Glomerular endothelial cell (primary cell): ENCODE measurements around the gene NOCT. TPM values are rescaled to one million over a fixed set of nuclear protein-coding genes. Genes with fewer than 3 reads are reported as not detected.
"Not testable (repeated sequence)": the region's sequence is repeated elsewhere in the genome, so short reads cannot be mapped to it uniquely, and the experiment has no call there.

Experiments used
- DNase-seq: peaks from one replicate; pipeline ENCODE4 v3.0.0-alpha.2; 2011; ENCODE audit warnings: low read depth, low spot score; ENCODE audit errors: extremely low read depth
- total RNA-seq: library from RNA; depleted of rRNA; stranded (reverse); fragments of >200 nt; gene quantifications from 2 replicates; pipeline ENCODE4 v1.2.3, GENCODE V29; 2015

NOCT gene, protein sequence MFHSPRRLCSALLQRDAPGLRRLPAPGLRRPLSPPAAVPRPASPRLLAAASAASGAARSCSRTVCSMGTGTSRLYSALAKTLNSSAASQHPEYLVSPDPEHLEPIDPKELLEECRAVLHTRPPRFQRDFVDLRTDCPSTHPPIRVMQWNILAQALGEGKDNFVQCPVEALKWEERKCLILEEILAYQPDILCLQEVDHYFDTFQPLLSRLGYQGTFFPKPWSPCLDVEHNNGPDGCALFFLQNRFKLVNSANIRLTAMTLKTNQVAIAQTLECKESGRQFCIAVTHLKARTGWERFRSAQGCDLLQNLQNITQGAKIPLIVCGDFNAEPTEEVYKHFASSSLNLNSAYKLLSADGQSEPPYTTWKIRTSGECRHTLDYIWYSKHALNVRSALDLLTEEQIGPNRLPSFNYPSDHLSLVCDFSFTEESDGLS
- total RNA-seq = 36.6 and 37.8 TPM in 2 replicates

DNA sequence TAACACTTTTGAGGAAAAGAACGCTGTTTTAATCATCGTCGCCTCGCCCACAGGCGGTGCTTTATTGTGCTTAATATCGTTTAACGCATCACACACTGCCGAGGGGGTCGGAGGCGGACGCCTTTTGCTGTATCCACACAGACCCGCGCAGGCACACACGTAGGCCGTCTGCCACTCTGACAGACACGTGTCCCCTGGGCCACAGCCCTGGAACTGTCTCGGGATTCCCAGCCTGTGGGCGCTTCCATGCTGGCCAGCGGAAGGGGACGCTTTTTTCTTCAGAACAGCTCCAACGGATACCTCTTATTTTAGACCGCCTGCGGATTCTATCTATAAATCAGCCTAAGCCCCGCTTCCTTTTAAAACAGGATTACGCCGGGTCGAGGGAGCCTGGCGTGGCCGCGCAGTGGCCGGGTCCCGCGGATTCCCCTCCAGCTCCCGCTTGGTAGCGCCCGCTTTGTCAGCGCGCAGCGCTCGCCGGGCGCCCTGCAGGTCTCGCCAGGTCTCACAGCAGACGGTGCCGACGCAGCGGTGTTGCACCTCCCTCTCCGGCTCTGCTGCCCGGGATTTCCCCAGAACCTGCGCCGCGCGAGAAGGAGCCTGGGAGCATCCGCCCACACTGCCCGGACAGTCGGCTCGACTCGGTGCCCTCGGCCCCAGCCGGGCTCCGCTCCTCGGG lies at the start of gene NOCT:
TSS of gene NOCT (plus strand) at position 513 of the 679 bp plus-strand sequence. CDS start 201 bp downstream, outside the sequence.
- peak; percentile 52 for DNase-seq

DNA sequence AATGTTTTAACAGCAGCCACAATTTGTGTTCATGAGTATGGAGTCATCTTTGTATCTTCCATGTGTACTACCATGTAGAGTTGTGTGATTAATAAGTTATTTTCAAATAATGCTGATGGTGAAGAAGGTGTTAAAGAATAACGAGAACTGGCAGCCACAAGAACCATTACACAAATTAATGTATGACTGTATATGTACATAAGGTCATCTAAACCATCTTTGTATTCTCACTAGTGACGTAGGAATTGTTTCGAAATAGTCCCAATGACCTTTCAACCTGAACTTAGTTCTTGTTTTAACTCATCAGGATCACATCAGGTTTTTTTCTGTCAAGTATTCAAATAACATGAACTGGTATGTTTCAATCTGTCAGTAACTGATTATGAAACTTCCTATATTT lies 48.3 kb upstream of the NOCT start:
- DNase-seq = no peak

DNA sequence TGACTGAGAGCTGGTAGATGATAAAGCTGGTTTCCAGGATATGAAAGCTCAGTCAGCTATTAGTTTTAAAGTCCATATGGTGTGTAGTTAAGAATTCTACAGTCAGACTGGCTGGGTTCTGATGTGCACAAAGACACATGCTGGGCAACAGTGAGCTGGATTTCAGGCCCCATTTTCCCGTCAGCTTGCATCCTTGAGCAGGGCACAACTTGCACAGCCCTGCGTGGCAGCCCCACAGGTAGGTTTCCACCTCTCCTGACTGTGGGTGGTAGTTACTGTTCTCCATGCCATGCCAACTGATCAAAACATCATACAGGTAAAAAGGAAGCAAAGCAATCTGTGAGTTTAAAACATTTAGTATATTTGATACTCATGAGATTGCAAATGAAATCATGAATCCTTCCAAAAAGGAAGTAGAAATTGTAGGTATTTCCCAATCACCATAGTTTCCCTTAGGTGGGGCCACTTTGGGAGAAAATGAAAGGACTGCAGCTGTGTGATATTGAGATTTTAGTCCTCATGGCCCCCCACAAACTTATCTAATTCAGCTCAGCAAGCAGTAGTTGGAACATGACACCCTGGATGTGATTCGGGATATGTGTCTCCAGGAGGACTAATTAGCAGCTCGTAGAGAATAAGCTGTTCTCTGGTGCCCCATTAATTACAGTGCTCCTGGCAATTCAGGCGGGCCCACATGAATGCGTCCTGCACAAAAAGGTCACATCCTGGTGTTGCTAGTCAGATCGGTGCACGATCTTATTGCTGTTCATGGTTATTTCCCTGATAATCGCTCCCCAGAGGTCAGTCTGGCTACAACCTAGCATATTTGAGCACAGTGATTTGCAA lies 42.4 kb upstream of the NOCT start:
- DNase-seq = no peak

DNA sequence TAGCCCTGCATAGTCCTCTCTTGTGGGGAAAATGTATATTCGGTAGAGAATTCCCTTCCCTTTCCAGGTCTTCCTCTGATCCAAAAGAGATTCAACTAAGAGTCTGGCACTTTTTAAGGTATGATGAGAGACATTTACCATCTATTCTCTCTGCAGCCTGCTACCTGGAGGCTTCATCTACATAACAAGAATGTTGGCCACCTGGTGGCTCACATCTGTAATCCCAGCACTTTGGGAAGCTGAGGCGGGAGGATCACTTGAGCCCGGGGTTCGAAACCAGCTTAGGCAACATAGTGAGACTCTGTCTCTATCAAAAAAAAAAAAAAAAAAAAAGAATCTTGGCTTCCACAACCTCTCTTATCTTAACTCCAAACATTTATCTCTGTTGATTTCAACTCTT lies 40.4 kb upstream of the NOCT start:
- DNase-seq = no peak

DNA sequence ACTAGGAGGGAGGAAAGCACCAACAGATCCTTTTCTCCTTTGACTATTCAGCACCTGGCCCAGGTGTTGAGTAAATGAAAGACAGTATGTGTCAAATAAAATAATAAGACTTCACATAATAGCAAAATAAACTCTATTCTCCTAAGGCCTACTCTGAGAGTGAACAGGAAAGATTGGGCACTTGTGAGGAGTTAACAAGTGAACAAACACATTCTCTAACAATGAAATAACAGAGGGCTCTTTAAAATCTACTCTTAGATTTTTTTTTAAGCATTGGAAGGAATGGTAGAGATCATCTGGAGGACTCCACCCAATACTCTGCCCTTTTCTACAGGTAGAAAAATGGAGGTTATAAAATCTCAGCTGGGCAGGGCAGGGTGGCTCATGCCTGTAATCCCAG lies 39.1 kb upstream of the NOCT start:
- no peak for DNase-seq

DNA sequence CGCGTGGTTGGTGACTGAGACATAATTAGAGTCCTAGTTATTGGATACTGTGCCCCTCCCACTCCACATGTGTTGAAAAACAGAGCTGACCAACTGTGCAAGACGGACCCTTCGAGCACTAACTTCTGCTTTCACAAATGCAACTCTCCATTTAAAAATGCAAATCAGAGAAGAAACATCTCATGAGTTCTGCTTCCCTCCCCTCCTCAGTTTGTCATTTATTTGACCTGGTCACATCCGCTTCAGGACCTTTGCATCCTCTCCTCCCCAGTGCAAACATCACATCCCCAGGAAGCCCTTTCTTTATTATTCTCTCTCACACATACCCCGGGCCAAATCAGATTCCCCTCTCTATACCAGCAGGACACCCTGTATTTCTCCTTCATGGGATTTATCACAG lies 38.1 kb upstream of the NOCT start:
- DNase-seq = no peak

DNA sequence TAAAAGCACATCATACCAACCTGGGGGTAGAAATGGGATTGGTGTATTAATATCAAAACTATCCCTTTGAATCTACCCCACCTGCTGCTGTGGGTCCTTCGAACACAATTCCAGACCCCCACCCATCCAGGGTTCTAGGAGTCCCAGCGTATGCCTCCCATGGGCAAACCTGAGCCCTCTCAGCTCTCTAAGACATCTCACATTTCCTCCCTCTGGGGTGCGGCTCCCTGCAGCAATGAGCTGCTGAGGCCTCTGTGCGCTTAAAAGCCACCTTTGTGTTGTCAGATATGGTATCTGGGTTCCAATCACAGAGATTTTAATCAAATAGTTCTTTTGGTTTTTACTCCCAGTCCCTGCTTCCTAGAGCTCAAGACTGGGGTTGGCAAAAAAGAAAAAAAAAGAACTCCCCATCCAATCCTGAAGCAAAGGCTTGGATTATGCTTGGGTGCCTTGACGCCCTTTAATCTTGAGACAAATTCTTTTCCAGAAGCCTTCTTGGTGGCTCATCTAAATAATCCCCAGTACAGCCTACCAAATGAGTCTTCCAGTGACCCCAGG lies 37.5 kb upstream of the NOCT start:
- no peak for DNase-seq

DNA sequence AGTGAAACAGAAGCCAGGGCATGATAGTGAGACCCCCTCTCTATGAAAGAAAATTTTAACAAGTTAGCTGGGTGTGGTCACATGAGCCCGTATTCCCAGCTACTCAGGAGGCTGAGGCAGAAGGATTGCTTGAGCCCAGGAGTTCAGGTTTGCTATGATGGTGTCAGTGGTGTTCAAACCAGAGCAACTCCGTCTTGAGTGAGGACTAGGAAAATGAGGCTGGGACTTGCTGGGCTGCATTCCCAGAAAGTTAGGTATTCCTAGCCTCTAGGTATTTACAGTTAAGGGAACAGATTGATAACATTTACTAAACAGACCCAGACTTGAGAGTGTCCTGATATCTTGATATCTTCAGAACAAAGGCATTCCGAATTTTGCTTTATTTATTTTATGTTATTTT lies 37.0 kb upstream of the NOCT start:
- no peak for DNase-seq

DNA sequence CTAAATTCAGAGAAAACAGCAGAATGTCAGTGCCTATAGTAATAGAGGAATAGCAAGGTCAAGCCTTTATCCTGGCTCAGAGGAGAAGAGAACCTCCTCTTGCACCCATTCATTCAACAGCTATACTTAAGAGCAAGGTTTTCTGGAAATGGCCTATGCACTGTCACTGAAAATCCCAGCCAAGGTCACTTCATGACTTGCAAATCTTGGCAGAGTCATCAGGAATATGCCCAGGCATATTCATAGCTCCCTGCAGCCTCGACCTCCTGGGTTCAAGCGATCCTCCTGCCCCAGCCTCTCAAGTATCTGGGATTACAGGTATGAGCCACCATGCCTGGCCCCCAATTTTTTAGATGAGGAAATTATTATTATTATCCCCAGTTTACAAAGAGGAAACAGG lies 35.8 kb upstream of the NOCT start:
- DNase-seq = no peak

DNA sequence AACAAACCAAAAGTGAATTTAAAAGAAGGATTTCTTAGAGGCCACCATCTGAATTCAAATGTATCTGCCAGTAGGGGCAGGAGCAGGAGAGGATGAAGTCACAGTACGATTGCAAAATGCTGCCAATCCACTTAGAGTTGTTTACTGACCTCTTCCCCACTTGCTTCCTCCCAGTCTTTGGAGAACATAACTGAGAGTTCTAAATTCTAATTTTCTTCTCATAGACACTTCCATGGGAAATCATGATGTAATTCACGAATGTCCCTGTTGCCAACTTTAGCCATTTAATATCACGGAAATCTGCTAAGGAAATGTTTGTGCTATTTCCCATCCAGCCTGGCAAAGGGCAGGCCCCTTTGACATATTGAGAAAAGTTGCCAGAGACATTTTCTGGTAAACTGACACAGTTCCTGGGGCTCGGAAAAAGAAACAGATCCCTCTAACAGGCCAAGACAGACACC lies 33.6 kb upstream of the NOCT start:
- peak; percentile 44 for DNase-seq

DNA sequence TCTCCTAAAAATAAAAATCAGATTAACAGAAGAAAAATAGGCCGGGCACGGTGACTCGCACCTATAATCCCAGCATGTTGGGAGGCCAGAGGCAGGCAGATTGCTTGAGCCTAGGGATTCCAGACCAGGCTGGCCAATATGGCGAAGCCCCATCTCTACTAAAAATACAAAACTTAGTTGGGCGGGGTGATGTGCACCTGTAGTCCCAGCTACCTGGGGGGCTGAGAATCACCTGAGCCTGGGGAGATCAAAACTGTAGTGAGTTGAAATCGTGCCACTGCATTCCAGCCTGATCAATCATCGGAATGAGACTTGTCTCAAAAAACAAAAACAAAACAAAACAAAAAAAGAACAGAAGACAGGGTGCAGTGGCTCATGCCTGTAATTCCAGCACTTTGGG lies 32.8 kb upstream of the NOCT start:
- no peak for DNase-seq

DNA sequence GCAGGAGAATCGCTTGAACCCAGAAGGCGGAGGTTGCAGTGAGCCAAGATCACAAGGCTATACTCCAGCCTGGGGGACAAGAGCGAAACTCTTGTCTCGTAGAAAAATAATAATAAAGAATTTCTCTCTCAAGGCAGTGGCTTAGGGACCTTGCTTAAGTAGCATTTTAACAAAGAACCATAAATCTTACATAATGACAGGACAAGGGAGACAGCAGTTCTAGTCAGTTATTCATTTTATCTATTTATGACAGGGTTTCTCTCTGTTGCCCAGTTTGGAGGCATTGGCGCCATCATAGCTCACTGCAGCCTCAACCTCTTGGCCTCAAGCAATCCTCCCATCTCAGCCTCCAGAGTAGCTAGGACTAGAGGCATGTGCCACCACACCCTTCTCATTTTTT lies 31.9 kb upstream of the NOCT start:
- DNase-seq = no peak

DNA sequence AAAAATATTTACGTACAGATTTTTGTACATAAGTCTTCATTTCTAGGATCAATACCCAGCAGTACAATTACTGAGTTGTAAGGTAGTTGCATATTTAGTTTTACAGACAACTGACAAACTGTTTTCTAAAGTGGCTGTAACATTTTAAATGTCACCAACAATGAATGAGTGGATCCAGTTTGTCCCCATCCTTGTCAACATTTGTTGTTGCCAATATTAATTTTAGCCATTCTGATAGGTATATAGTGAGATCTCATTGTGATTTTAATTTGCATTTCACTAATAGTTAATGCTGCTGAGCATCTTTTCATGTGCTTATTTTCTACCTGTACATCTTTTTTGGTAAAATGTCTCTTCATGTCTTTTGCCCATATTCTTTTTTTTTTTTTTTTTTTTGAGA lies 30.9 kb upstream of the NOCT start:
- no peak for DNase-seq

DNA sequence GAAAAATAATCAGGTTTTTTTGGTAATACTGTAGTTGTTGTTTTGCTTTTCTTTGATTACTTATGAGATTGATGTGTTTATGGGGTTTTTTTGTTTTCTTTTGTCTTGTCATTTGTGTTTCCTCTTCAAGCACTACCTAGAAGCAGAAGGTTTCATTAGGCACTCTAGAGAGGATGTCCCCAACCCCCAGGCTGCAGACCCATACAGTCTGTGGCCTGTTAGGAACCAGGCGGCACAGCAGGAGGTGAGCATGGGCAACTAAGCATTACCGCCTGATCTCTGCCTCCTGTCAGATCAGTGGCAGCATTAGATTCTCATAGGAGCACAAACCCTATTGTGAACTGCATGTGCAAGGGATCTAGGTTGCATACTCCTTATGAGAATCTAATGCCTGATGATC lies 22.9 kb upstream of the NOCT start:
- no peak for DNase-seq

DNA sequence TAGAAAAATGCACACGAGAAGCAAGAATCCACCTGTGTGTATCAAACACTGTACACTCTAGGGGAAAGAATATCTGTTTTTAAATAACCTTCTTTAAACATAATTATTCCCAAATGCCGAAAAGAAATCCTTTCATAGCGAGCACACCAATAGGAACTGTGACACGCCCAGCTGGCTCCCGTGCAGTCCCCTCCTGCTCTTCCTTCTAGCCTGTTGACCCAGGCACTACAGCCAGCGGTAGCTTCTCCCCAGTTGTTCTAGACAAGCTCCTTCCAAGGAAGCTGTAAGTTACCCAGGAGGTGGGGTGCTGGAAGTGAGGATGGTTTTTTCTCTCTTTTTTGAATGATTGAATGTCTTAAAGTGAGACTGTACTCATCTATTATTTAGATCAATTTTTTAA lies 19.5 kb upstream of the NOCT start:
- DNase-seq = no peak

DNA sequence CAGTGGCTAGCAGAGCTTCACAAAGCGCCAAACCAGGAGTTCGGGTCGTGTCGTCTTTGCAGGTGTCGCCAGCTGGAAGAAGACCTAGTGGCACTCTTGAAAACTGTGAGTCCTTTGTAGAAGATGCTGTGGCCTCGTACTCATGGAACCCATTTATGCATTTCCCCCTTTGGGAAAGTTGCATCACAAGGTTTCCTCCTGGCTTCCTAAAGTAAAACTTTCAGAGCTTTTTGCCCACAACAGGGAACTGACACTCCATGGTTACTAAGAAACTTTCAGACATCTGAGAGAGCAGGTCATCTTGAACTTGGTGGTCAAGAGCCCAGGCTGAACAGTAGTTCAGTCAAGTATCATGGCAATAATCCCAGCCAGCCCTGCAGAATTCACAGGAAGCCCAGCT lies 15.9 kb upstream of the NOCT start:
- DNase-seq = no peak

DNA sequence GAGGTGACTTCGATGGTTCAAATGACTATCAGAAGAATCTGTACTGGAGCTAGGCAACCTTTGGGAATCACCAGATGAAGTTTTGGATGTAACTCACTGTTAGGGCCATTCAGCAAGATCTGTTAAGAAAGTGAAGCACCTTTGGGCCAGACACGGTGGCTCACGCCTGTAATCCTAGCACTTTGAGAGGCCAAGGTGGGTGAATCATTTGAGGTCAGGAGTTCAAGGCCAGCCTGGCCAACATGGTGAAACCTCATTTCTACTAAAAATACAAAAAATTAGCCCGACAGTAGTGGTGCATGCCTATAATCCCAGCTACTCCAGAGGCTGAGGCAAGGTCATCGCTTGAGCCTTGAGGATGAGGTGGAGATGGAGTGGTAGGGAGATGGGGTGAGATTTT lies 15.4 kb upstream of the NOCT start:
- not testable (repeated sequence) for DNase-seq

DNA sequence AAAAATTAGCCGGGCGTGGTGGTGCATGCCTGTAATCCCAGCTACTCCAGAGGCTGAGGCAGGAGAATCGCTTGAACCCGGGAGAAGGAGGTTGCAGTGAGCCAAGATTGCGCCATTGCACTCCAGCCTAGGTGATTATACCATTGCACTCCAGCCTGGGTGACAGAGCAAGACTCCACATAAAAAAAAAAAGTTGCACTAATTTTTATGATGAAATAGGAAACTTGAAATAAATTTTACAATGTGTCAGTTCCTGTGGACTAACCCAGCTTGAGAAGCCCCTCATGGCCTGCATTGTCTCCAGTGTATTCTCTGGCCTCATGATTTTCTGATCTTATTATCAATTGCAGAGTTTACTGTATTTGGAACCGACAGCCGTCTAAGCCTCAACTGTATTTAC lies 14.2 kb upstream of the NOCT start:
- DNase-seq = not testable (repeated sequence)

DNA sequence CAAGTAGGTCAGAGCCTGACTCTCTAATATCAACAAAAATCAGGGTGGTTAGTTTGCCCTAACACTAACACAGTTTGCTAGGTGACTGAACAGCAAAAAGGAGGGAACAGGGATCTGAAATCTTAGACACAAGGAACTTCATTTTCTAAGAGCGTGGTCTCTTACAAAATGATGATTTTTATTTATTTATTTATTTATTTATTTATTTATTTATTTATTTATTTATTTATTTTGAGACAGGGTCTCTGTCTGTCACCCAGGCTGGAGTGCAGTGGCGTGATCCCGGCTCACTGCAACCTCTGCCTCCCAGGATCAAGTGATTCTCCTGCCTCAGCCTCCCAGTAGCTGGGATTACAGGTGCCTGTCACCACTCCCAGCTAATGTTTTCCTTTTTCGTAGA lies 11.9 kb upstream of the NOCT start:
- not testable (repeated sequence) for DNase-seq

DNA sequence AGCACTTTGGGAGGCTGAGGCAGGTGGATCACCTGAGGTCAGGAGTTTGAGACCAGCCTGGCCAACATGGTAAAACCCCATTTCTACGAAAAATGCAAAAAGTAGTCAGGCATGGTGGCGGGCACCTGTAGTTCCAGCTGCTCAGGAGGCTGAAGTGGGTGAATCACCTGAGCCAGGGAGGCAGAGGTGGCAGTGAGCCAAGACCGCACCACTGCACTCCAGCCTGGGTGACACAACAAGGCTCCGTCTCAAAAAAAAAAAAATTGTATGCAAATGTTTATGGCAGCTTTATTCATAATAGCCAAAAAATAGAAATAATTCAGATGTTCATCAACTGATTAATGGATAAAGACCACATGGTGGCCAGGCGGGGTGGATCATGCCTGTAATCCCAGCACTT lies 9.8 kb upstream of the NOCT start:
- DNase-seq = no peak

DNA sequence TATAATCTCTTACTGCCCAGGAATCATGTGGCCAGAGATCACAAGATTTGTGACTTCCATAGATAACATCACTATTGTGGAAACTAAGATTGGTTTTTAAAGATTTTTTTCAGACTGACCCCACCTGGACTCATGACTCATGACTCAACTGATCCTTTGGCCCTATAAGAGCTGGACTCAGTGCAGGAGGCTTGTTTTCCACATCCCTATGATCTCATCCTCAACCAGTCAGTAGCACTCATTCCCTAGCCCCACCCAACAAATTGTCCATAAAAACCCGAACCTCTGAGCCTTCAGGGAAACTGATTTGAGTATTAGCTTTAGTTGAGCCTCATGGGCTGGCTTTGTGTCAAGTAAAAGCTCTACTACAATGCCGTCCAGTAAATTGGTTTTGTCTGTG lies 7.9 kb upstream of the NOCT start:
- DNase-seq = no peak
